GM13977 (cell line): Measurements from ENCODE around the gene ZBTB45.
"Not testable (repeated sequence)": the region's sequence is repeated elsewhere in the genome, so short reads cannot be mapped to it uniquely, and the experiment has no call there.

ENCODE experiments used
- DNase-seq: peaks from one replicate; pipeline ENCODE4 v3.0.0; 2012; ENCODE audit warnings: low spot score
- CTCF ChIP-seq: IDR thresholded peaks from 2 replicates; pipeline ENCODE4 v1.5.1; 2012; ENCODE audit warnings: mild to moderate bottlenecking, control low read depth; ENCODE audit not compliant: insufficient read depth; ENCODE audit errors: extremely low read depth, missing control alignments
- in situ Hi-C: fragments of 300-500 bp; cut with MboI; formaldehyde crosslinking; loops from one replicate; pipeline ENCODE4 v1.12.0; 2022; ENCODE audit warnings: low sequenced_read_pairs, low pct_unique_long_range_greater_than_20kb, mixed read lengths, inconsistent platforms; ENCODE audit not compliant: unreplicated experiment

ZBTB45 gene

GRCh38 chr19:58545286-58546018 is 25.8 kb upstream of the ZBTB45 start:
- TF ChIP-seq CTCF, result no peak
- DNase-seq, result no peak
- in situ Hi-C loops, result no loop called here

DNA sequence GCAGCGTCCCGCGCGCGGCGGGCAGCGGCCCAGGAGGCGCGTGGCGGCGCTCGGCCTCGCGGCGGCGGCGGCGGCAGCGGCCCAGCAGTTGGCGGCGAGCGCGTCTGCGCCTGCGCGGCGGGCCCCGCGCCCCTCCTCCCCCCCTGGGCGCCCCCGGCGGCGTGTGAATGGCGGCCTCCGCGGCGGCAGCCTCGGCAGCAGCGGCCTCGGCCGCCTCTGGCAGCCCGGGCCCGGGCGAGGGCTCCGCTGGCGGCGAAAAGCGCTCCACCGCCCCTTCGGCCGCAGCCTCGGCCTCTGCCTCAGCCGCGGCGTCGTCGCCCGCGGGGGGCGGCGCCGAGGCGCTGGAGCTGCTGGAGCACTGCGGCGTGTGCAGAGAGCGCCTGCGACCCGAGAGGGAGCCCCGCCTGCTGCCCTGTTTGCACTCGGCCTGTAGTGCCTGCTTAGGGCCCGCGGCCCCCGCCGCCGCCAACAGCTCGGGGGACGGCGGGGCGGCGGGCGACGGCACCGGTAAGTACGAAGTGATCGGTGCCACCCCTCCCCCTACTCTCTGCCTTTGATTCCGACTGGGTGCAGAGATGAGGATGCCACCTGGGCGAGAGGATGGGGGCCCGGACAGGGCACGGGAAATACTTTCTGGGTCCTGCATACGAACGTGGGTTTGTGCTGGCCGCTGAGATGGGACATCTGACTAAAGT is 25.1 kb upstream of the ZBTB45 start:
- in situ Hi-C loops, result no loop called here
- peak; percentile 97 for DNase-seq
- TF ChIP-seq CTCF, result no peak

DNA sequence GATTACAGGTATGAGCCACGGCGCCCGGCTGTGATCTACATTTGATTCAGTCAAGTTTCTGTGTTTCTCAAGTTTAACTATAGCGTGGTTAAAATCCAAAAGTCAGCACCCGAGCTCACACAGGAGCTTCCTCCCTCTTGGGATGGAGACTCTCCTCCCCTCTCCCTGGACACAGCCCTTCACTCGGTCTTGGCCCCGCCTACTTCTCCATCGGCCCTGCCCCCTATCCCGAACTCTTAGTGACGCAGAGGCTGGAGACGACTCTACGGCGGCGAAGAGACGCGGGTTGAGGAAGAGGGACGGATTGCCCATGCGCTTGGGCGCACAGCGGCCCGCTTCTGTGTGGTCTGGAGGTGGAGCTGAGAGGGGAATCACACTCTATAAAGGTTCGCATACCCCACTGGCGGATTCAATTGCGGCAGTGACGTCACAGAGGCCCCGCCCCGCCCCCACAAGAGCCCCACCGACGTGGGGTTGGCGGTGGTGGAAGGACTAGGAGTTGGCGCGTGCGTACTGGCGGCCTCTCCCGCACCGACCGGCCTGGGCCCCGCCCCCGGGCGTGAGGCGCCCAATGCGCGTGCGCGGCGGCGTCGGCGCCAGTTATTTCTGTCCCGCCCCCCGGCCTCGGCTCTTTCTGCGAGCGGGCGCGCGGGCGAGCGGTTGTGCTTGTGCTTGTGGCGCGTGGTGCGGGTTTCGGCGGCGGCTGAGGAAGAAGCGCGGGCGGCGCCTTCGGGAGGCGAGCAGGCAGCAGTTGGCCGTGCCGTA is 24.4 kb upstream of the ZBTB45 start, which contains the start of gene TRIM28:
Gene TRIM28, plus strand, starts transcription at position 239 of the 765 bp plus-strand sequence. CDS start 694 bp downstream, outside the sequence.
- DNase-seq, result peak; percentile 100
- TF ChIP-seq CTCF, result no peak
- in situ Hi-C loops, result no loop called here

DNA sequence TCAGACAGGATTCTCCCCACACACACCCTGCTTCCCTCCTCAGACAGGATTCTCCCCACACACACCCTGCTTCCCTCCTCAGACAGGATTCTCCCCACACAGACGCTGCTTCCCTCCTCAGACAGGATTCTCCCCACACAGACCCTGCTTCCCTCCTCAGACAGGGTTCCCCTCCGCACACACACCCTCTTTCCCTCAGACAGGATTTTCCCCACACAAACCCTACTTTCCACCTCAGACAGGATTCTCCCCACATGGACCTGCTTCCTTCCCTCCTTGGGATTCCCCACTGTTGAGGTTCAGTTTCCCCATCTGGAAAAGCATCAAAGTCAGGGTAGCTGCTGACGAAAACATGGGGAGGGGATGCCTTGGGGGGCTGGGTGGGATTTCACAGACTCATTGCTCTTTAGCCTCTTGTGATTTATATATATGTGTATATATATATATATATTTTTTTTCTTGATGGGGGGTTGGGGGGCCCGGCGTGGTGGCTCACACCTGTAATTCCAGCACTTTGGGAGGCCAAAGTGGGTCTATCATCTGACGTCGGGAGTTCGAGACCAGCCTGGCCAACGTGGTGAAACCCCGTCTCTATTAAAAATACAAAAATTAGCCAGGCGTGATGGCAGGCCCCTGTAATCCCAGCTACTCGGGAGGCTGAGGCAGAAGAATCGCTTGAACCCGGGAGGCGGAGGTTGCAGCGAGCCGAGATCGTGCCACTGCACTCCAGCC is 23.2 kb upstream of the ZBTB45 start:
- in situ Hi-C loops, DNase-seq: not testable (repeated sequence)

- in situ Hi-C loops, DNase-seq: not testable (repeated sequence)
These were observed 19.6 kb upstream of the ZBTB45 start for GRCh38 chr19:58539169-58539559.

DNA sequence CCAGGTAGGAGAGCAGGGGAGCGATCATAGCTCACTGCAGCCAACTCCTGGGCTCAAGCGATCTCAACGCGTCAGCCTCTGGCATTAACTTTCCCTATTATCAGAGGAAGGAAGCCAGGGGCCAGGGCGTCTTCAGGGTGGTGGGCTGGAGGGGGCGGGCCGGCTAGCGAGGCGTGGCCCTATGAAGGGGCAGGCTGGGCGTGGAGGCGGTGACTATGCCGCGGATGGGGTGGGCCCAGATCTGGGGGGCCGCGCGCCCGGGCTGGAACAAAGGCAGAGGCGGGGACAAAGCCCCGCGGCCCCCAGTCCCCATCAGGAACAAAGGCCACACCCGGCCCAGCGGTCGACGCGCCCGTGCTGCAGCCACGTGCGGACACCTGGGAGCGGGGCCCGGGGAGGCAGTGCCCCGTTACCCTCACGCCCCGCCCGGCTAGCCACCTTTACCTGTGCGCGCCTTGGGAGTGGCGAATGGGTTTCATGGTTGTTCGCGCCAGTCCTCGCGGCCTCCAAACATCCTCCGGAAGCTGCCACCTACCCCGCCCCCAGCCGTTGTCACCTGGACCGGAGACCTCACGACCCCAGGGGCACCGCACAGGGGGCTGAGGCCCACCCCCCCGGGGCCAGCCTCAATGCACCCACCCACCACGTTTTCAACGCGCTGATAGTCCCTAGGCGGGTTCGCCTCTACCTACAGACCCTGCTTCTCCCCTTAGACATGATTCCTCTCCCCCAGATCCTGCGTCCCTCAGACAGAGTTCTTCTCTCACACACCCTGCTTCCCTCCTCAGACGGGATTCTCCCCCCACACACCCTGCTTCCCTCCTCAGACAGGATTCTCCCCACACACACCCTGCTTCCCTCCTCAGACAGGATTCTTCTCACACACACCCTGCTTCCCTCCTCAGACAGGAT is 18.9 kb upstream of the ZBTB45 start:
- no peak for TF ChIP-seq CTCF
- DNase-seq, result no peak
- in situ Hi-C loops, result no loop called here
